Esophagus (tissue), 2 donors: ENCODE data around the gene NHLRC3. TPM values are rescaled to one million over a fixed set of nuclear protein-coding genes. Genes with fewer than 3 reads are reported as not detected.

Source experiments
- H3K27ac ChIP-seq, 2 donors: one replicate each; pipeline ENCODE4 v1.5.1; 2013; ENCODE audit warnings: low read depth in 2 of 2, mild to moderate bottlenecking in 2 of 2, inconsistent platforms in 1 of 2, low read length in 1 of 2, moderate library complexity in 1 of 2
- H3K27me3 ChIP-seq, 2 donors: one replicate each; pipeline ENCODE4 v1.6.1; 2013; ENCODE audit warnings: low read length in 2 of 2, control low read depth in 1 of 2, mild to moderate bottlenecking in 1 of 2; ENCODE audit not compliant: insufficient read depth in 2 of 2, control insufficient read depth in 1 of 2
- H3K36me3 ChIP-seq, 2 donors: one replicate each; pipeline ENCODE4 v1.6.1; 2013; ENCODE audit warnings: low read length in 1 of 2; ENCODE audit not compliant: control insufficient read depth in 2 of 2, insufficient read depth in 2 of 2
- H3K4me1 ChIP-seq, 2 donors: one replicate each; pipeline ENCODE4 v1.6.1; 2013; ENCODE audit warnings: low read length in 1 of 2; ENCODE audit not compliant: control insufficient read depth in 2 of 2, insufficient read depth in 2 of 2
- H3K4me3 ChIP-seq, 2 donors: one replicate each; pipeline ENCODE4 v1.5.1; 2013; ENCODE audit warnings: low read length in 2 of 2, mild to moderate bottlenecking in 2 of 2, low read depth in 1 of 2, moderate library complexity in 1 of 2
- H3K9me3 ChIP-seq, 2 donors: one replicate each; pipeline ENCODE4 v1.6.1; 2013; ENCODE audit warnings: mild to moderate bottlenecking in 2 of 2, low read depth in 1 of 2, low read length in 1 of 2, moderate library complexity in 1 of 2; ENCODE audit not compliant: control insufficient read depth in 2 of 2, insufficient read depth in 1 of 2
- WGBS, 2 donors: extraction: QIAGEN DNeasy Blood & Tissue Kit; methylation state at CpG; one replicate each; pipeline ENCODE4 v1.1.7; 2013; 5-methylcytosine and 5-hydroxymethylcytosine counted together
- polyA plus RNA-seq, 2 donors: library from polyadenylated mRNA; stranded (reverse); fragments of 200-250 nt; gene quantifications; one replicate each; pipeline ENCODE4 v1.2.3, GENCODE V29; 2013
- donor health status: healthy with polysubstance abuse.
- donor health status: Bipolar disorder and iron deficiency.

Gene NHLRC3
- polyA plus RNA-seq, 2 donors = 4.3 to 6.9 TPM

GRCh38 chr13:39020853-39021462, 17.3 kb upstream of the NHLRC3 start:
- WGBS, 2 donors = 70 to 82% methylated on average over 4 of the region's 4 CpGs
- Histone ChIP-seq H3K9me3 (no peaks in the 10 kb centered on the region), H3K27ac (no peak overlapping the region), H3K36me3 (peaks cover 4 to 15% of the 10 kb centered on the region in 2 donors), H3K4me3 (no peak overlapping the region), H3K4me1 (peaks cover 0 to 2% of the 10 kb centered on the region in 2 donors), H3K27me3 (no peaks in the 10 kb centered on the region)

- 86 to 91% methylated on average over 2 of the region's 2 CpGs for WGBS, 2 donors
- no peak overlapping the region for H3K27ac ChIP-seq
- no peaks in the 10 kb centered on the region for H3K9me3 ChIP-seq
- no peak overlapping the region for H3K4me3 ChIP-seq
- peaks cover 0 to 8% of the 10 kb centered on the region in 2 donors for H3K36me3 ChIP-seq
- no peaks in the 10 kb centered on the region for H3K27me3 ChIP-seq
- peaks cover 0 to 2% of the 10 kb centered on the region in 2 donors for H3K4me1 ChIP-seq
Measured at GRCh38 chr13:39023316-39023715, 14.9 kb upstream of the NHLRC3 start.

GRCh38 chr13:39023761-39024160, 14.5 kb upstream of the NHLRC3 start:
- H3K27ac ChIP-seq = no peak overlapping the region
- H3K36me3 ChIP-seq = peaks cover 0 to 8% of the 10 kb centered on the region in 2 donors

GRCh38 chr13:39025433-39025839, 12.8 kb upstream of the NHLRC3 start:
- peaks cover 0 to 8% of the 10 kb centered on the region in 2 donors for H3K36me3 ChIP-seq
- no peak overlapping the region for H3K4me3 ChIP-seq
- peaks cover 0 to 2% of the 10 kb centered on the region in 2 donors for H3K4me1 ChIP-seq
- 66 to 72% methylated on average over 2 of the region's 2 CpGs for WGBS, 2 donors
- H3K9me3 ChIP-seq = no peaks in the 10 kb centered on the region
- no peaks in the 10 kb centered on the region for H3K27me3 ChIP-seq
- no peak overlapping the region for H3K27ac ChIP-seq

More at GRCh38 chr13:39023761-39024160, 14.5 kb upstream of the NHLRC3 start:
- no peak overlapping the region for H3K4me3 ChIP-seq
- H3K4me1 ChIP-seq = peaks cover 0 to 2% of the 10 kb centered on the region in 2 donors
- no peaks in the 10 kb centered on the region for H3K27me3 ChIP-seq
- no peaks in the 10 kb centered on the region for H3K9me3 ChIP-seq

- WGBS, 2 donors = 96 to 97% methylated on average over 1 of the region's 1 CpG
- Histone ChIP-seq H3K36me3 (peaks cover 0 to 3% of the 10 kb centered on the region in 2 donors), H3K4me1 (peaks cover 0 to 2% of the 10 kb centered on the region in 2 donors), H3K27ac (no peak overlapping the region), H3K27me3 (no peaks in the 10 kb centered on the region), H3K9me3 (no peaks in the 10 kb centered on the region), H3K4me3 (no peak overlapping the region)
Measured at GRCh38 chr13:39032150-39032549, 6.1 kb upstream of the NHLRC3 start.

- H3K27me3 ChIP-seq = no peaks in the 10 kb centered on the region
- H3K4me3 ChIP-seq = no peak overlapping the region
- no peaks in the 10 kb centered on the region for H3K9me3 ChIP-seq
- no peak overlapping the region for H3K27ac ChIP-seq
- H3K4me1 ChIP-seq = peaks cover 0 to 2% of the 10 kb centered on the region in 2 donors
- peaks cover 0 to 3% of the 10 kb centered on the region in 2 donors for H3K36me3 ChIP-seq
- WGBS, 2 donors = 77 to 87% methylated on average over 1 of the region's 1 CpG
Measured at GRCh38 chr13:39034085-39034484, 4.2 kb upstream of the NHLRC3 start.

GRCh38 chr13:39035204-39035603, 3.1 kb upstream of the NHLRC3 start:
- Histone ChIP-seq H3K27me3 (no peaks in the 10 kb centered on the region), H3K4me3 (peak overlapping the region in 1 of 2 donors; percentile 38), H3K27ac (no peak overlapping the region), H3K4me1 (peaks cover 0 to 2% of the 10 kb centered on the region in 2 donors), H3K9me3 (no peaks in the 10 kb centered on the region), H3K36me3 (peaks cover 0 to 3% of the 10 kb centered on the region in 2 donors)
- 48 to 51% methylated on average over 2 of the region's 2 CpGs for WGBS, 2 donors

- Histone ChIP-seq H3K4me1 (peaks cover 0 to 2% of the 10 kb centered on the region in 2 donors), H3K4me3 (peak overlapping the region in 1 of 2 donors; percentile 89)
- WGBS, 2 donors = 24 to 38% methylated on average over 2 of the region's 2 CpGs
Measured at GRCh38 chr13:39035799-39036198, 2.5 kb upstream of the NHLRC3 start.

GRCh38 chr13:39036212-39036611, 2.0 kb upstream of the NHLRC3 start:
- no peak overlapping the region for H3K27ac ChIP-seq
- H3K4me1 ChIP-seq = peaks cover 0 to 2% of the 10 kb centered on the region in 2 donors
- 1 to 3% methylated on average over 9 of the region's 9 CpGs for whole genome bisulfite sequencing, 2 donors
- peaks cover 0 to 3% of the 10 kb centered on the region in 2 donors for H3K36me3 ChIP-seq
- no peaks in the 10 kb centered on the region for H3K27me3 ChIP-seq
- peak overlapping the region; percentile 24 to 89 for H3K4me3 ChIP-seq
- H3K9me3 ChIP-seq = no peaks in the 10 kb centered on the region

More at GRCh38 chr13:39035799-39036198, 2.5 kb upstream of the NHLRC3 start:
- Histone ChIP-seq H3K36me3 (peaks cover 0 to 3% of the 10 kb centered on the region in 2 donors), H3K27me3 (no peaks in the 10 kb centered on the region), H3K27ac (no peak overlapping the region), H3K9me3 (no peaks in the 10 kb centered on the region)

- Histone ChIP-seq H3K9me3 (no peaks in the 10 kb centered on the region), H3K4me1 (peaks cover 0 to 2% of the 10 kb centered on the region in 2 donors)
- 0% methylated on average over 24 to 39 of the region's 39 CpGs for WGBS, 2 donors
Measured at GRCh38 chr13:39037410-39037879, 811 bp upstream of the NHLRC3 start.

More at GRCh38 chr13:39037410-39037879, 811 bp upstream of the NHLRC3 start:
- H3K36me3 ChIP-seq = peaks cover 0 to 3% of the 10 kb centered on the region in 2 donors
- peak overlapping the region; percentile 76 to 89 for H3K4me3 ChIP-seq
- H3K27me3 ChIP-seq = no peaks in the 10 kb centered on the region
- H3K27ac ChIP-seq = peak overlapping the region; percentile 84 to 85
